ENCODE measurements around the gene LAS1L.

LAS1L gene

DNA sequence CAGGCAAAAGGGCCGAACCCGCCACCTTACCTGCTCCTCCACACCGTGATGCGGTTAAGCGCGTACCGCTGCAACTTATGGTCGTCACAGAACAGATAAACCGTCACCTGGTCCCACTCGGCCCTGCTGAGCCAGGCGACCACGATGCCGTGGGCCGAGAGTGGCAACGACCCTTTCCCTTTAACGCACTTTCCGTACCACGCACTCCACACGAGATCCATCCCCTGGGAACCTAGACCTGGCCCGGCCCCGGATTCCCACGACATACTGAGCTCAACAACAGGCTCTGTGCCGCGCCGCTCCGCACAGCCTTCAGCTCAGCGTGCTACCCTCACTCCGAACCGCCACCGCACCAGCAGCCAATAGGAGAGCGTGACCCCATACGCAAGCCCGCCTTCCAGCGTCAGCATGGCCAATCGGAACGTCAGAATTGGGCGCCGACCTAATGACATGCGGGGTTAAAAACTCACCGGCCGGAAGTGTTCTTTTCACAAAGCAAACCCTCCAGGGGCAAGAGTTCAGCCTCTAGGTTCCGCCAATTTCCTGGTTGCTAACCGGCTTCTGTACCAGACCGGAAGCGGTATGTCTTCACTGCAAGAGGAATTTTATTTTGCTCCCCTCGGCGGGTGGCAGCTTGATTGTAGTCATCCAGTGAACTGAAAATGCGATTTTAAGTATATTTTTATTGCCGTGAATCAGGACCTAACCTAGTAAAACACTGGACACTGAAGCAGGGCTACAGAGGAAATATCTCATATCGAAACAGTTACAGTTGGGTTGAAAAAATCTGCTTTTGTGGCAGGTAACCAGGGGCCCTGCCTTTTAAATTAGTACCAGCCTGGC lies at the start of gene LAS1L:
LAS1L (minus strand) TSS at position 338 of the 843 bp plus-strand sequence; CDS start at position 266, 72 bp downstream.
- DNase-seq (ENCODE audit: low spot score): peak; percentile 87

DNA sequence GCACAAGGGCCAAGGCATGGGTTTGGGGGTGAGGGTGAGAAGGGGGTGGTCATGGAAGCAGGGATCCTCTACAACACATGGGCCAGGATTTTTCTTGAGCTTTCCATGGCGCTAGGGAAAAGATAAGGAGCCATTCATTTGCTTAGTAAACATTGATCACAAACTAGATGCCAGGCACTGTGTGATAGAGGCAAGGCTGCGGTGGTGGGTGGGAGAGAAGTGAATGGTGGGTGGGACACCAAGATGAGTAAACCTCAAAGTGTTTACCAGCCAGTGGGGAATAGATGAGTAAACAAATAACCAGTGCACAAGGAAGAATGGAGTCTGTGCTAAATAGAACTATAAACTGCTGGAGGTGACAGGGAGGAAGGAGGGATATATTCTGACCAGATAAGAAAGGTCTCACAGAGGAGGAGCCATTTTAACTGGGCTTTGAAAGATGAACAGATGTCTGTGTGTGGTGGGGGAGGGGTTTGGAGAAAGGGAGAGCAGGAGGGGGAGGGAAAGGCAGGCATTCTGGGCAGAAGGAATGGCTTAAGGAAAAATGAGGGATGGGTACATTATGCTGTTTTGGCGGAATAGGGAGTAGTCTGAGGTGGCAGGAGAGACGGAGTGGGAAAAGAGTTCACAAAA lies 48.0 kb upstream of the LAS1L start:
- no peaks in the 10 kb centered on the region for H3K9me3 ChIP-seq (ENCODE audit: severe bottlenecking)
- H3K36me3 ChIP-seq (ENCODE audit: low read depth): no peaks in the 10 kb centered on the region
- ATAC-seq (ENCODE audit: low read depth): no peak
- DNase-seq (ENCODE audit: low spot score): no peak
- no peak for TF ChIP-seq CTCF (IDR thresholded peaks at IDR 0.05; ENCODE audit: poor library complexity, severe bottlenecking)
- H3K27me3 ChIP-seq (ENCODE audit: insufficient read depth, poor library complexity, severe bottlenecking): no peaks in the 10 kb centered on the region
- H3K4me1 ChIP-seq (ENCODE audit: insufficient read depth, poor library complexity, severe bottlenecking): no peaks in the 10 kb centered on the region
- H3K27ac ChIP-seq (ENCODE audit: poor library complexity, severe bottlenecking): no peak overlapping the region
- H3K4me3 ChIP-seq (ENCODE audit: severe bottlenecking): no peak overlapping the region

More for the DNA sequence above, at the start of gene LAS1L:
- no peak within 1 kb of the TSS for H3K27ac ChIP-seq (ENCODE audit: poor library complexity, severe bottlenecking)
- H3K27me3 ChIP-seq (ENCODE audit: insufficient read depth, poor library complexity, severe bottlenecking): no peaks in the 10 kb centered on the region
- no peak for TF ChIP-seq CTCF (IDR thresholded peaks at IDR 0.05; ENCODE audit: poor library complexity, severe bottlenecking)
- peaks cover 4% of the 10 kb centered on the region; the same call in 1 of the 2 replicates for H3K36me3 ChIP-seq (ENCODE audit: low read depth)
- H3K9me3 ChIP-seq (ENCODE audit: severe bottlenecking): no peaks in the 10 kb centered on the region
- no peaks in the 10 kb centered on the region for H3K4me1 ChIP-seq (ENCODE audit: insufficient read depth, poor library complexity, severe bottlenecking)
- peak within 1 kb of the TSS; percentile 69 for H3K4me3 ChIP-seq (ENCODE audit: severe bottlenecking)
- ATAC-seq (ENCODE audit: low read depth): peak; percentile 99

- H3K27ac ChIP-seq (ENCODE audit: poor library complexity, severe bottlenecking): no peak overlapping the region
- H3K9me3 ChIP-seq (ENCODE audit: severe bottlenecking): no peaks in the 10 kb centered on the region
- peak; percentile 84 for ATAC-seq (ENCODE audit: low read depth)
- peak; percentile 66 for TF ChIP-seq CTCF (IDR thresholded peaks at IDR 0.05; ENCODE audit: poor library complexity, severe bottlenecking)
- H3K36me3 ChIP-seq (ENCODE audit: low read depth): no peaks in the 10 kb centered on the region
- DNase-seq (ENCODE audit: low spot score): no peak
- no peaks in the 10 kb centered on the region for H3K4me1 ChIP-seq (ENCODE audit: insufficient read depth, poor library complexity, severe bottlenecking)
- no peaks in the 10 kb centered on the region for H3K27me3 ChIP-seq (ENCODE audit: insufficient read depth, poor library complexity, severe bottlenecking)
- no peak overlapping the region for H3K4me3 ChIP-seq (ENCODE audit: severe bottlenecking)
Observed at GRCh38 chrX:65581661-65582339, 47.2 kb upstream of the LAS1L start.

DNA sequence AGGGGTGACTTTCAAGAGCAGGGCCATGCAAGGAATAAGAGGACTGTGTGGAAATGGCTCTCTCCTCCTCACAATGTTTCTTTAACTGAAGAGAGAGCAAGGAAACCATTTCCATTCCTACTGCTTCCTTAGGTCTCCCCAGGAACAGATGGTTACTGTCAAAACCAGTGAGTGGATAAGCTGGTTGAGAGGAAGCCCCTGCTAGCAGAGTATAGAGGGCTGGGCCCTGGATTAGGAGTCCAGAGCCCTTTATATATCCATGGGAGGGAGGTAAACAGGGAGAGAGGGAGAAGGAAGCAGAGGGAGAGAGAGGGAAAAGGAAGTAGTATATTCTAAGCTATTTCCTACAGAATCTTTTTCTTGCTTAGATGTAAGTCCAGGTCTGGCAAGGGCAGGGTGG lies 43.8 kb upstream of the LAS1L start:
- H3K4me3 ChIP-seq (ENCODE audit: severe bottlenecking): no peak overlapping the region
- H3K4me1 ChIP-seq (ENCODE audit: insufficient read depth, poor library complexity, severe bottlenecking): no peaks in the 10 kb centered on the region
- H3K27me3 ChIP-seq (ENCODE audit: insufficient read depth, poor library complexity, severe bottlenecking): no peaks in the 10 kb centered on the region
- H3K36me3 ChIP-seq (ENCODE audit: low read depth): no peaks in the 10 kb centered on the region
- no peak for ATAC-seq (ENCODE audit: low read depth)
- DNase-seq (ENCODE audit: low spot score): no peak
- TF ChIP-seq CTCF (IDR thresholded peaks at IDR 0.05; ENCODE audit: poor library complexity, severe bottlenecking): no peak
- H3K9me3 ChIP-seq (ENCODE audit: severe bottlenecking): no peaks in the 10 kb centered on the region
- no peak overlapping the region for H3K27ac ChIP-seq (ENCODE audit: poor library complexity, severe bottlenecking)
